Duodenal mucosa (tissue), 2 donors: ENCODE results near the gene TTBK2.

Source experiments
- H3K27ac ChIP-seq: one replicate; pipeline ENCODE4 v1.7.0; 2013; ENCODE audit warnings: low read depth, low read length
- H3K27me3 ChIP-seq, 2 donors: one replicate each; pipeline ENCODE4 v1.7.0; 2013; ENCODE audit warnings: low read length in 2 of 2, control low read depth in 1 of 2; ENCODE audit not compliant: insufficient read depth in 2 of 2, control insufficient read depth in 1 of 2
- H3K36me3 ChIP-seq, 2 donors: one replicate each; pipeline ENCODE4 v1.7.0; 2013; ENCODE audit warnings: low read length in 2 of 2, control low read depth in 1 of 2; ENCODE audit not compliant: insufficient read depth in 2 of 2, control insufficient read depth in 1 of 2
- H3K4me1 ChIP-seq, 2 donors: one replicate each; pipeline ENCODE4 v1.7.0; 2013; ENCODE audit warnings: low read length in 2 of 2, control low read depth in 1 of 2; ENCODE audit not compliant: insufficient read depth in 2 of 2, control insufficient read depth in 1 of 2
- H3K4me3 ChIP-seq, 2 donors: one replicate each; pipeline ENCODE4 v1.7.0; 2013; ENCODE audit warnings: low read length in 2 of 2, low read depth in 1 of 2
- H3K9ac ChIP-seq, 2 donors: one replicate each; pipeline ENCODE4 v1.7.0; 2013; ENCODE audit warnings: low read length in 2 of 2, low read depth in 1 of 2
- H3K9me3 ChIP-seq, 2 donors: one replicate each; pipeline ENCODE4 v1.7.0; 2013; ENCODE audit warnings: low read length in 2 of 2, control low read depth in 1 of 2; ENCODE audit not compliant: control insufficient read depth in 1 of 2

TTBK2 gene

GRCh38 chr15:42730536-42730935 is 190.0 kb downstream of the TTBK2 start:
- H3K4me1 ChIP-seq: peaks cover under 1 to 2% of the 10 kb centered on the region in 2 donors
- H3K9ac ChIP-seq: no peak overlapping the region
- H3K27me3 ChIP-seq: no peaks in the 10 kb centered on the region
- H3K4me3 ChIP-seq: no peak overlapping the region
- no peaks in the 10 kb centered on the region for H3K9me3 ChIP-seq
- H3K36me3 ChIP-seq: peaks cover 37 to 91% of the 10 kb centered on the region in 2 donors
- no peak overlapping the region for H3K27ac ChIP-seq

DNA sequence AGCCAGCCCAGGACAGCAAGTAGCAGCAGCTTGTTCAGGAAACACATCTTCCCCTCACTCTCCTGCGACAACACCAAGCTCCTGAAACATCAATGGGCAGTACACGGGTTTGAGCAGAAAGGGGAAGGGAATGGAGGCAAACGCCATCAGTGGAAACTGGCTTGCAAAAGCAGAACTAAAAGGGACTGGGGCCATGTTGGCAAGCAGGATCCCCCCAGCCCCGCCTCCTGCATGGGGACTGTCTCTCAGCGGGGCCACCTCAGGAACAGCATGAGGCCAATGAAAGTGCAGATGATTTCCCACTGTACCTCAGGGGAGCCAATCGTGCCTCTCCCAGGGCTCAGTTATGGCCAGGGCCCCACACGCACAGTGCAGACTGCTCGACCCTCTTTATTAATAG is 190.4 kb downstream of the TTBK2 start:
- no peak overlapping the region for H3K27ac ChIP-seq
- H3K4me1 ChIP-seq: no peaks in the 10 kb centered on the region
- H3K4me3 ChIP-seq: no peak overlapping the region
- H3K27me3 ChIP-seq: no peaks in the 10 kb centered on the region
- no peak overlapping the region for H3K9ac ChIP-seq
- peaks cover 41 to 93% of the 10 kb centered on the region in 2 donors for H3K36me3 ChIP-seq
- H3K9me3 ChIP-seq: no peaks in the 10 kb centered on the region

DNA sequence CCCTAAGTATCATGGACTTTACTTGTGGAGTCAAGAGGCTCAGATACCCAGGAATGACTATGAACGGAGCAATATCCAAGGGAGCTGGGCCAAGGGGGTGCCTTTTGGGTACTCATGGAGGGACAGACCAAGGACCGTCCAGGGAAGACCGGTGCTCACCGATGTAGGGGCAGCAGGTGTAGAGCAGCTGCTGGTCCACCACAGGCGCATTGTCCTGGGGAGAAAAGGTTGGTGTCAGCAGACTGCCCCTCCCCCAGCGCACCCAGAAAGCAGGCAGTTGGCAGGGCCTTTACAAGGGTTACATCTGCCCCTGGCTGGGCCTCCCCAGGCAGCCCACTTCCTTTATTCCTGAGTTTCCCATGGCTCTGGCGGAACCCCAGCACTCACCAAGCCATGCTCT is 191.2 kb downstream of the TTBK2 start:
- Histone ChIP-seq H3K4me1 (no peaks in the 10 kb centered on the region), H3K36me3 (peaks cover 42 to 95% of the 10 kb centered on the region in 2 donors), H3K27ac (no peak overlapping the region), H3K4me3 (no peak overlapping the region), H3K27me3 (no peaks in the 10 kb centered on the region), H3K9me3 (no peaks in the 10 kb centered on the region), H3K9ac (no peak overlapping the region)

GRCh38 chr15:42728972-42729371 is 191.6 kb downstream of the TTBK2 start:
- peaks cover 41 to 95% of the 10 kb centered on the region in 2 donors for H3K36me3 ChIP-seq
- H3K27ac ChIP-seq: no peak overlapping the region
- H3K27me3 ChIP-seq: no peaks in the 10 kb centered on the region
- no peaks in the 10 kb centered on the region for H3K4me1 ChIP-seq
- no peaks in the 10 kb centered on the region for H3K9me3 ChIP-seq
- no peak overlapping the region for H3K9ac ChIP-seq
- no peak overlapping the region for H3K4me3 ChIP-seq

- Histone ChIP-seq H3K9ac (no peak overlapping the region), H3K4me1 (no peaks in the 10 kb centered on the region), H3K4me3 (no peak overlapping the region), H3K27ac (no peak overlapping the region), H3K9me3 (no peaks in the 10 kb centered on the region), H3K36me3 (peaks cover 39 to 95% of the 10 kb centered on the region in 2 donors), H3K27me3 (no peaks in the 10 kb centered on the region)
These were observed 192.0 kb downstream of the TTBK2 start for GRCh38 chr15:42728560-42728959.

DNA sequence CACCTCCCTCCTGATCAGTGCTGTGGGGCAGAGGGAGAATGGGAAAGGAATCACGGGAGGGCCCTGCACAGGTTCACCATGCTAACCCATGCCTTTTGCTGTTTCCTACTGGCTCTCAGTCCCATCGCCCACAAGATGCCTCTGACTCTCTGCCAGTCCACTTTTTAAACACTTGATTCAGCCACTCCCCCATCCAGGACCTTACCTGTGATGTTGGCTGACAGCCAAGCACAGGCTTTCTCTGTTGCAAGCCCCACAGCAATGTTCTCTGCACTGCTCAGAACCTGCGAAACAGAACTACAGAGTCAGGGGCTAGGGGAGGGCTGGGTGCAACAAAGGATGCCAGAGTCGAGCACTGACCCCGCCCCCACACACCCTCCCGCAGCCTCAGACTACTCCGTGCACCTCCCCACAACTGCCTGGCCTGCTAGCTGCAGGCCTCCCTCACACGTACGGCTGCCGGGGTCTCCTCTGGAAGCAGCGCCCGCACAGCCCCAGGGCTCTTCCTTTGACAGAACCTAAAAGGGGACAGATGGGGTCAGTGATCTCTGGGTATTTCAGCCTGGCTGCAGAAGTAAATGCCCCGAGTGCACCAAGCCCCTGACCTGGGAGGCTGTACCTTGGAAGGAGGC is 192.7 kb downstream of the TTBK2 start:
- Histone ChIP-seq H3K27ac (no peak overlapping the region), H3K9ac (no peak overlapping the region), H3K36me3 (peaks cover 37 to 94% of the 10 kb centered on the region in 2 donors), H3K9me3 (no peaks in the 10 kb centered on the region), H3K4me1 (no peaks in the 10 kb centered on the region), H3K4me3 (no peak overlapping the region), H3K27me3 (no peaks in the 10 kb centered on the region)

- H3K36me3 ChIP-seq: peaks cover 25 to 92% of the 10 kb centered on the region in 2 donors
- H3K4me3 ChIP-seq: no peak overlapping the region
These were observed 194.5 kb downstream of the TTBK2 start for GRCh38 chr15:42726114-42726513.

DNA sequence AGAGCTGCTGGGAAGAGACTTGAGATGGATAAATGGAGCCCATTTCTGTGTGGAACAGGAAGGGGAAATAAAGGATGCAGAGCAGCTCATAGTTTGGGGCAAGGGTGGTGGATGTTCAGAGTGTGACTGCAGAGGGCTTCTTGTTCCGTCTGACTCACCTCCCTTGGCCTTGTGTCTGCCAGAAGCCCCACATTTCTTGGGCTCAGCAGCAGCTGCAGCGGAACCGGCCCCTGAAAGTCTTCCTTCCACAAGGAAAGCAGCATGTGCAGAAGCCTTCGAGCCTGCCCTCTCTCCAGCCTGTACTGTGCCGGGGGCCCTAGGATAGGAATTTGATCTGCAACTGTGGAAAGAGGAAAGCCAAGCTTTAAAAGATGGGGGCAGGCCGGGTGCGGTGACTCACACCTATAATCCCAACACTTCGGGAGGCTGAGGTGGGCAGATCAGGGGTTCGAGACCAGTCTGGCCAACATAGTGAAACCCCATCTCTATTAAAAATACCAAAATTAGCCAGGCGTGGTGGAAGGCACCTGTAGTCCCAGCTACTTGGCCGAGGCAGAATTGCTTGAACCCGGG is 195.2 kb downstream of the TTBK2 start:
- H3K9me3 ChIP-seq: no peaks in the 10 kb centered on the region

More at GRCh38 chr15:42726114-42726513, 194.5 kb downstream of the TTBK2 start:
- Histone ChIP-seq H3K27ac (no peak overlapping the region), H3K4me1 (no peaks in the 10 kb centered on the region), H3K9me3 (no peaks in the 10 kb centered on the region), H3K27me3 (no peaks in the 10 kb centered on the region), H3K9ac (no peak overlapping the region)

GRCh38 chr15:42724276-42724675 is 196.3 kb downstream of the TTBK2 start:
- Histone ChIP-seq H3K27me3 (no peaks in the 10 kb centered on the region), H3K36me3 (peaks cover 23 to 90% of the 10 kb centered on the region in 2 donors), H3K9me3 (no peaks in the 10 kb centered on the region), H3K4me3 (no peak overlapping the region), H3K4me1 (no peaks in the 10 kb centered on the region), H3K27ac (no peak overlapping the region), H3K9ac (no peak overlapping the region)

More for the DNA sequence above, 195.2 kb downstream of the TTBK2 start:
- Histone ChIP-seq H3K27me3 (no peaks in the 10 kb centered on the region), H3K9ac (no peak overlapping the region), H3K4me1 (no peaks in the 10 kb centered on the region), H3K27ac (no peak overlapping the region), H3K4me3 (no peak overlapping the region), H3K36me3 (peaks cover 25 to 89% of the 10 kb centered on the region in 2 donors)

GRCh38 chr15:42723068-42723467 is 197.5 kb downstream of the TTBK2 start:
- no peaks in the 10 kb centered on the region for H3K9me3 ChIP-seq
- H3K27ac ChIP-seq: no peak overlapping the region
- H3K9ac ChIP-seq: no peak overlapping the region
- no peak overlapping the region for H3K4me3 ChIP-seq
- no peaks in the 10 kb centered on the region for H3K4me1 ChIP-seq
- peaks cover 16 to 85% of the 10 kb centered on the region in 2 donors for H3K36me3 ChIP-seq
- H3K27me3 ChIP-seq: no peaks in the 10 kb centered on the region
